DMS 273 treated with DMSO at 0.1 percent for 48 hours (cell line): ENCODE measurements around the gene ATRIP.
"Not testable (repeated sequence)": the region's sequence is repeated elsewhere in the genome, so short reads cannot be mapped to it uniquely, and the experiment has no call there.

Source experiments
- DNase-seq: peaks from one replicate; lab custom pipeline; 2025; lab: John Stamatoyannopoulos, UW

Gene ATRIP

DNA sequence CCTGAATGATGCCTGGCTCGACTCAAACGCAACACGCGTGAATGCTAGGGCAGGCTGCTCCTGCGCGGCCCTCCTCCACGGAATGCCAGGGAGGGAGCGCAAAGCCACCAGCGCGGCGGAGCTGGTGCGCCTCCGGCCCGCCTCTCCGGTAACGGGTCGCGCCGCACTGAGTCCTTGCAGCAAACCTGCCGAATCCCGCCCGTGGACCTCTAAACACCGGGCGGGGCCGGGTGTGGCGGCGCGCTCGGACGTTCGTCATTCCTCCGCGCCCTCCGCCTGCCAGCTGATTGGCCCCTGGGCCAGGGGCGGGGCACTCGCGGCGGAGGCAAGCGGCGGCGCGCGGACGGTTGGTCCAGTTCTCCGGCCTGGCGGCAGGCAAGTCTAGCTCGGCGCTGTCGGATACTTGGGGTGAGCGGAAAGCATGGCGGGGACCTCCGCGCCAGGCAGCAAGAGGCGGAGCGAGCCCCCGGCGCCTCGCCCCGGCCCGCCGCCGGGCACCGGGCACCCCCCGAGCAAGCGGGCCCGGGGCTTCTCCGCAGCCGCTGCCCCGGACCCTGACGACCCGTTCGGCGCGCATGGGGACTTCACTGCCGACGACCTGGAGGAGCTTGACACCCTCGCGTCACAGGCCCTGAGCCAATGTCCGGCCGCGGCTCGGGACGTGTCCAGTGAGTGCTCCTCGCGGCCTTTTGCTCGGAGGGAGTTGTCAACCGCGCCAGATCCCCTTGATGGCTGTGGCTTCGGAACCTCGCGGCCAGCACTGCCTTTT lies at the start of gene ATRIP:
Gene ATRIP (plus strand): TSS at position 313 of the 769 bp plus-strand sequence. CDS start 109 bp downstream, at position 422.
- DNase-seq, result peak; percentile 13

GRCh38 chr3:48397767-48398681 lies 48.5 kb upstream of the ATRIP start:
- DNase-seq, result no peak

DNA sequence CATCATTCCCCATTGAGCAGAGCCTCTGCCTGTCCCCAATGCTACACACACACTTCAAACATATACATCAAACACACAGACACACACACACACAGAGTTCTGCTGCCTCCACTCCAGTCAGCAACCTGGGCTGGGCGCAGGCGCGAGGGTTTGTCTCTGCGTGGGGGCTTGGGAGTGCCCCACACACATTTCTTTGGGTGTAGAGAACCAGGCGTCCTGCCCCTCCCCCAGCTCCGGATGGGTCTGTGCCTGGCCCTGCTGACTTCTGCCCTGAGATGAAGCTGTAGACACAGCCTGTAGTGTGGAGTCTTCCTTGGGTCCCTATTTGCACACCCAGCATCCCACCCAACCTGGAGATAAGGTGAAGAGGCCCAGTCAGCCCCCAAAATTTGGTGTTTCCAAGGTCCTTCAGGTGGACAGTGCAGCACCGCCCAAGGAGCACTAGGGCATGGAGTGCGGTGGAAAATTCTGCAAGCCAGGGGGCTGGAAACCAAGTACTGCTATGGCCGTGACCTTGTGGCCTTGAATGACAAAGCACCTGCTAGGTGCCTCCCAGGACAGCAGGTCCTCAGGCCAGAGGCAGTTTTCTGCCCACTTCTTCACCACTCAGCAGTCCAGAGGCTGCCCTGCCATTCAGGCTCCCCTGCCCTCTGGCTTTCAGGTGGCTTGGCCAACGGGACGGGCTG lies 47.7 kb upstream of the ATRIP start:
- DNase-seq, result no peak

DNA sequence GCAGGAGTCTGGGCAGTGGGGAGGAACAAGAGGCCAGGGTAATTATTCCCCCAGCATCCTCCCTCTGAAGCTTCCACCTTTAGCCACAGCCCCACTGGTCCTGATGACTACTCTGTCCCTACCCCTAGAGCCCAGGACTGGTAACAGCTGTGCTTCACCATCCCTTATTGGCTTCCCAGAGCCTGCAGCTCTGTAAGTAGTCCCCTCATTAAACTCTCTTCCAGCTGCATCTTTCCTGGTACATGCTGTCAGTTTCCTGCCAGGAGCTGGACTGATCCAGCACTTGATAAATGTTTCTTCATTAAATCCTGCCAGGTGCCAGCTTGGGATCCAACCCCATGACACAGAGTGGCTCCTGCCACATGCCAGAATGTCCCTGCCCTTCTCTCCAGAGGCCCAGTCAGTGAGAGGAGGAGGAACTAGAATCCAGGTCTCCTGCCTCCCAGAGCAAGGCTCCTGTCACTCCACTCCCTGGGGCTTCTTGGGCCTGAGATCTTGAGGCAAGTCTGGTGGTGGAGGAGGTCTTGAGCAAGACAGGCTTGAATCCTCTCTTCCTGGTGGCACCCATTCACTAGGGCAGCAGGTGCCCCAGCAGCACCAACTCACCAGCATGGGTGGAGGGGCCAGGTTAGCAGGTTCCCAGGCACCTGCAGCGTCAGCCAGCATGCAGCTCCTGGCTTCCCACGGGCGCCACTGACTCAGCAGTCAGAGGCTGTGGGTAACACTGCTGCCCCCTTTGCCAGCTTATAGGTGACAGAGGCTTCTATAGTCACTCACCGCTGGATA lies 47.0 kb upstream of the ATRIP start:
- DNase-seq, result no peak

DNA sequence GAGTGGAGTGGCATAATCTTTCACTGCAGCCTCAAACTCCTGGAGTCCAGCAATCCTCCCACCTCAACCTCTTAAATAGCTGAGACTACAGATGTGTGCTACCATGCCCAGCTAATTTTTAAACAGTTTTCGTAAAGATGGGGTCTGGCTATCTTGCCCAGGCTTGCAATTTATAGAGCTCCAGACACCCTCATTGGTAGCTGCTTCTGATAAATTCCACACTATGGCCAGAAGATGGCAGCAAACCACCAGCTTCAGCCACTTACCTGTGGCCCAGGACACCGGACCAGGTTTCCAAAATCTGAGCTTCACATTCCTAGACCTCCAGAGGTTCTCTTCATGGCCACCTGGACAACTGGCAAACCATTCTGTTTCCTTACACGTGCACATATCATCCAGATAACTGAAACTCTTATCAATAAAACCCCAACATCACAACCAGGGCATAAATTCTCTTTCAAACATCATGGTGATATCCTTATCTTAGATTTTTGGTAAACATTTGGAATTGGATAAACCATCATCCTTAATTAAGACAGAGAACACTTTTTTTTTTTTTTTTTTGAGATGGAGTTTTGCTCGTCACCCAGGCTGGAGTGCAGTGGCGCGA lies 45.6 kb upstream of the ATRIP start:
- peak; percentile 8 for DNase-seq

- DNase-seq, result not testable (repeated sequence)
Measured at GRCh38 chr3:48401434-48401901, 45.1 kb upstream of the ATRIP start.

DNA sequence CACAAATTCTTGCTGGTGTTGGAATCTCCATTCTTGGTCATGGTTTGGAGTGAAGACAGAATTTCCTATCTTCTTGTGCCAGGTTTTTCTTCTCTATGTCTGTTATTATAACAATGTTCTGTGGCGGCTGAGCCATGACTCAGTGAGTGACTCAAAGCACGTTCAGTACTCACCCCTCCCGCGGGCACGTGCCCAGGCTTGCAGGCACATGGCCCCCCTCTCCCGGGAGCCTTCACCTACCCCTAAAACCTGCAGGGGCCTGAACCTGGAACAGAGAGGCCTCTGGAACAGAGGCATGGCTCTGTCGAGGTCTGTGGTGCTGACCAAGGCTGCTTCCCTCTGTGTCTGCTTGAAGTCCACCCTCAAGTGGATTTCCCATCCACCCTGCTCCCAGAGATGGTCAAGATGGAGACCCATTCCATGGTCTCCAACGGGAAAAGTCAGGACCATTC lies 44.2 kb upstream of the ATRIP start:
- no peak for DNase-seq

GRCh38 chr3:48402907-48403306 lies 43.6 kb upstream of the ATRIP start:
- no peak for DNase-seq

- DNase-seq, result no peak
Measured at GRCh38 chr3:48403533-48404439, 42.8 kb upstream of the ATRIP start.

GRCh38 chr3:48404440-48405342 lies 41.8 kb upstream of the ATRIP start:
- no peak for DNase-seq

GRCh38 chr3:48405343-48405881 lies 41.1 kb upstream of the ATRIP start:
- DNase-seq, result no peak

DNA sequence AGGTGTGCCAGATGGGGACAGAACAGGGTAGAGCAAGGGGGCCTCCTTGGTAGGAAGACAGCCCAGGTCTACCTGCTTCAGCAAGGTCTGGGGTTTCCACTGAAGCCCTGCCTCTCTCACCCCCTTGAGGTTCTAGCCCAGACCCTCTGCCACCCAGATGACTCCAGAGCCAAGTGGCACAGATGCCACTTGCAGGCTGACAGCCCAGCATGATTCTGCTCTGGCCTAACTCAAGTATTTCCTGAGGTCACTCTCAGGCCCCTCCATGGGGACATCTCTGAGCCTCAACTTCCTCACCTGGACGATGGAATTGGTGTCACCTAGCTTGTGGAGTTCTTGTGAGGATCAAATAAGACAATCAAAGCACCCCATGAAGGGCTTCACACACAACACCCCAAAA lies 40.6 kb upstream of the ATRIP start:
- DNase-seq, result no peak

GRCh38 chr3:48406443-48407431 lies 39.8 kb upstream of the ATRIP start:
- DNase-seq, result no peak

DNA sequence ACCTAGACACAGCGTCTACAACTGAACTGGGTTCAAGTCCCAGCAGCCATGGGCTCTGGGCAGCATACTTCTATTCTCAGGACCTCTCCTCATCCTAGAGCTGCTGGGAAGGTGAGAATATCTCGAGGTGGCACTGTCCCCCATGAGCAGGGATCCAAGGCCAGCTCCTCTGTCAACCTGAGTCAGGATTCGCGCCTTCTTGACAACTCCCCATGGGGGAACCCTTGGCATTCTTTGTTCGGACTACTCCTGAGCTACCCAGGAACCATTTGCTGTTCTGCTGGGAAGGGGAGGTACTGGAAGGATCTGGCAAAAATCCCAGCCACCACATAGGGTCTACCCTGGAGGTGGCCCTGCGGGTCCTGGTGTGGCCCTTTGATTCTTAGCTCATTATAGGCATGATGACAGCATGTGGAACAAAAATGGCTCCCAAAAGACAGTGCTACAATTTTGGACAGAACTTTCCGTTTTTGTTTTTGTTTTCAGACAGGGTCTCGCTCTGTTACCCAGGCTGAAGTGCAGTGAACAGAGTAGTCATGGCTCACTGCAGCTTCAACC lies 38.9 kb upstream of the ATRIP start:
- DNase-seq, result no peak

DNA sequence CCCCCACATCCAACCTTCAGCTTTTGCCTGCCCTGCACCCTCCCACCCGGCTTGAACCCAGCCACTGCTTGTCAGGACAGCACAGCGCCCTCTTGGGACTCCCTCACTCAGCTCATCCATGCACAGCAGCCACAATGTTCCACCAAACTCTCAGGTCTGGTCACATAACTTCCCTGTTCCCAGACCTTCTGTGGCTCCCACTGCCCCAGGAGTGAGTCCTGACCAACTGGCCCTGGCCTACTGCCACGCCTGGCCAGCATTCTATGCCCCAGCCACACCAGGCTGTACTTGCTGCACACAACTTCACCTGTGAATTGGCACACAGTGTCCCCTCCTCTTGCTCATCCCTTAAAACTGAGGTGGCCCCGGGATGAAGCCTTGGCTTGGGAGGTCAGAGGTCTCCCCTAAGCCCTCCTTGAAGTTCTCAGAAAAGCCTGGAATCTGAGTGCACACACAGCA lies 37.7 kb upstream of the ATRIP start:
- DNase-seq, result no peak

GRCh38 chr3:48409291-48410201 lies 37.0 kb upstream of the ATRIP start:
- DNase-seq, result no peak
